ENCODE measurements around the gene DMKN.

DMKN gene

GRCh38 chr19:35514282-35514809, 897 bp upstream of the DMKN start:
- TF ChIP-seq CTCF (IDR thresholded peaks at IDR 0.05; ENCODE audit: low read depth, low read length, missing control alignments) = no peak
- DNase-seq (ENCODE audit: extremely low read depth, low read depth) = no peak
- no peak overlapping the region for H3K4me3 ChIP-seq (replicated peaks; ENCODE audit: low read depth, low read length)

GRCh38 chr19:35512831-35513627, 420 bp downstream of the DMKN start:
- TF ChIP-seq CTCF (IDR thresholded peaks at IDR 0.05; ENCODE audit: low read depth, low read length, missing control alignments) = no peak

GRCh38 chr19:35511337-35511736, 2.1 kb downstream of the DMKN start:
- DNase-seq (ENCODE audit: extremely low read depth, low read depth) = no peak
- H3K4me3 ChIP-seq (replicated peaks; ENCODE audit: low read depth, low read length) = no peak overlapping the region
- no peak for TF ChIP-seq CTCF (IDR thresholded peaks at IDR 0.05; ENCODE audit: low read depth, low read length, missing control alignments)

More at GRCh38 chr19:35512831-35513627, 420 bp downstream of the DMKN start:
- DNase-seq (ENCODE audit: extremely low read depth, low read depth) = no peak
- H3K4me3 ChIP-seq (replicated peaks; ENCODE audit: low read depth, low read length) = no peak overlapping the region

GRCh38 chr19:35510626-35510964, 2.9 kb downstream of the DMKN start:
- no peak overlapping the region for H3K4me3 ChIP-seq (replicated peaks; ENCODE audit: low read depth, low read length)
- no peak for DNase-seq (ENCODE audit: extremely low read depth, low read depth)
- no peak for TF ChIP-seq CTCF (IDR thresholded peaks at IDR 0.05; ENCODE audit: low read depth, low read length, missing control alignments)

GRCh38 chr19:35509861-35510625, 3.4 kb downstream of the DMKN start:
- DNase-seq (ENCODE audit: extremely low read depth, low read depth) = no peak
- 0 out of 2 replicates have a peak overlapping the region, but pooled peaks have one; percentile 13 for H3K4me3 ChIP-seq (replicated peaks; ENCODE audit: low read depth, low read length)
- peak; percentile 94 for TF ChIP-seq CTCF (IDR thresholded peaks at IDR 0.05; ENCODE audit: low read depth, low read length, missing control alignments)

GRCh38 chr19:35509018-35509652, 4.3 kb downstream of the DMKN start:
- no peak for TF ChIP-seq CTCF (IDR thresholded peaks at IDR 0.05; ENCODE audit: low read depth, low read length, missing control alignments)
- H3K4me3 ChIP-seq (replicated peaks; ENCODE audit: low read depth, low read length) = no peak overlapping the region
- no peak for DNase-seq (ENCODE audit: extremely low read depth, low read depth)

Data from HFF-Myc (cell line).